Head of caudate nucleus (tissue), 42 donors: ENCODE data around the gene SMCHD1.
A peak's percentile ranks its signal among the peaks of the same experiment; 100 is the strongest.
"Not testable (repeated sequence)": the region's sequence is repeated elsewhere in the genome, so short reads cannot be mapped to it uniquely, and the experiment has no call there.

ENCODE experiments used
- DNase-seq, 42 donors: peaks; one replicate each; pipeline versions ENCODE4 v3.0.0 to v3.0.0-alpha.2; 2020 to 2021; ENCODE audit warnings: mixed read lengths in 7 of 42
- intact Hi-C: fragments of 100-400 bp; cut with DNase I; formaldehyde crosslinking; loops from one replicate; pipeline ENCODE4 v1.15.0; 2022

SMCHD1 gene

DNA sequence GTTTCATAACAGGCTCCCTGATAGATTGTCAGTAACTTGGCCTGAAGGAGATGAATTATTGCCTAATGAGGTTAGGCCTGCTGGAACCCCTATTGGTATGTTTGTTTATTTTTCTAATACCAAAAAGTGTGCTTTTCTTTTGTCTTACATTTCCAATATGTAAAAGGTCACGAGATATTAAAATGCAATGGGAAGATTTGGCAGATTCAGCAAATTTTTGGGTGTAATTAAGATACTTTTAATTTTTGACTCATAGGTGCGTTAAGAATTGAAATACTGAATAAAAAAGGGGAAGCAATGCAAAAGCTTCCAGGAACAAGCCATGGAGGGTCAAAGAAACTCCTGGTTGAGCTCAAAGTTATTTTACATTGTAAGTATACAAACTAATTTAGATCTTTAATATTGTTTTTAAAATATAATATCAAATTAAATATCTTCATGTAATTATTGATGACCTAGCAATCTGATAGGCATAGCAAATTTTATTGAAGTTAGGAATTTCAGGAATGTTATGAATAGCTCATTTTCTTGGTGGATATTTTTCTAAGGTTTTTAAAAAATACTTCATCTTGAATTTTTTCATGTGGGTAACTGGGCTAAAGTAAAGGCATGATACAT, 52.1 kb downstream of the SMCHD1 start:
- no peak for DNase-seq
- intact Hi-C loops, result no loop called here

DNA sequence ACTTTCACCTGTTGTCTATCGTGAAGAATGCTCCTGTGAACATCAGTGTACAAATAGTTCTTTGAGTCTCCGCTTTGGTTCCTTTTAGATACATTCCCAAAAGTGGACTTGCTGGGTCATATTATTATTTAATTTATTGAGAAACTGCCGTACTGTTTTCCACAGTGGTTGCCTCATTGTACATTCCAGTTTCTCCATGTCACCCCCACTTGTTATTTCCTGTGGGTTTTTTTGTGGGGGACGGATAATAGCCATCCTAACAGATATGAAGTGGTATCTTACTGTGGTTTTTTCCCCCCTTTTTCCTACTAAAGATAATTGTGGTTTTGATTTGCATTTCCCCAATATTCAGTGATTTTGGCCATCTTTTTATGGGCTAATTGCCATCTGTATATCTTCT, 53.8 kb downstream of the SMCHD1 start:
- no peak for DNase-seq
- intact Hi-C loops, result no loop called here

DNA sequence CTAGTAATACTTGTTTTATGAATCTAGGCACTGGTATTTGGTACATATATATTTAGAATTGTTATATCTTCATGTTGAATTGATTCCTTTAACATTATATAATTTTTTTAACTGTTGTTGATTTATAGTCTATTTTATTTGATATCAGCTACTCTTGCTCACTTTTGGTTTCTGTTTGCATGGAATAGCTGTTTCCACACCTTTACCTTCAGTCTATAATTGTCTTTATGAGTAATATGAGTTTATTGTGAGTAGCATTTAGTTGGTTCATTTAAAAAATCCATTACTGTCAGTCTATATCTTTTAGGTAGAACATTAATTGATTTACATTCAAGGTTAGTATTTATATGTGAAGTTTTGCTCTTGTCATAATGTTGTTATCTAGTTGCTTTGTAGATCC, 58.6 kb downstream of the SMCHD1 start:
- intact Hi-C loops, result no loop called here
- DNase-seq, result no peak

DNA sequence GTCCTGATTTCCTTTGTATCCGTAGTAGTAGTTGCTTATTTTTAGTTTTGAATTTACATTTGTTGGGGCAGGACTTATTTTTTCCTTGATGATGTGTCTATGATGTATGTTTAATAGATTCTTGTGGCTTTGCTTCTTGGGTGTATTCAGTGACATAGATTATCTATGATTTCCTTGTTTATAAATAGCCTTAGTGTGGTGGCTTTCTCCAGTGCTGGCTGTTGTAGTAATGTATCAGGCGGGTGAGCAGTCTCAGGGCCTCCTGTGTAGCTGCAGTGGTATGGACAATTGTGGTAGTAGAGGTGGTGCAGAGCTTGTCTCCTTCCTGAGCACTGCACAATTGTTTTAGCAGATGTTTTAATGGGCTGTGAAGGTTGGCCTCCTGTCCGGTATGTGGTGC, 60.5 kb downstream of the SMCHD1 start:
- no peak for DNase-seq
- intact Hi-C loops, result no loop called here

DNA sequence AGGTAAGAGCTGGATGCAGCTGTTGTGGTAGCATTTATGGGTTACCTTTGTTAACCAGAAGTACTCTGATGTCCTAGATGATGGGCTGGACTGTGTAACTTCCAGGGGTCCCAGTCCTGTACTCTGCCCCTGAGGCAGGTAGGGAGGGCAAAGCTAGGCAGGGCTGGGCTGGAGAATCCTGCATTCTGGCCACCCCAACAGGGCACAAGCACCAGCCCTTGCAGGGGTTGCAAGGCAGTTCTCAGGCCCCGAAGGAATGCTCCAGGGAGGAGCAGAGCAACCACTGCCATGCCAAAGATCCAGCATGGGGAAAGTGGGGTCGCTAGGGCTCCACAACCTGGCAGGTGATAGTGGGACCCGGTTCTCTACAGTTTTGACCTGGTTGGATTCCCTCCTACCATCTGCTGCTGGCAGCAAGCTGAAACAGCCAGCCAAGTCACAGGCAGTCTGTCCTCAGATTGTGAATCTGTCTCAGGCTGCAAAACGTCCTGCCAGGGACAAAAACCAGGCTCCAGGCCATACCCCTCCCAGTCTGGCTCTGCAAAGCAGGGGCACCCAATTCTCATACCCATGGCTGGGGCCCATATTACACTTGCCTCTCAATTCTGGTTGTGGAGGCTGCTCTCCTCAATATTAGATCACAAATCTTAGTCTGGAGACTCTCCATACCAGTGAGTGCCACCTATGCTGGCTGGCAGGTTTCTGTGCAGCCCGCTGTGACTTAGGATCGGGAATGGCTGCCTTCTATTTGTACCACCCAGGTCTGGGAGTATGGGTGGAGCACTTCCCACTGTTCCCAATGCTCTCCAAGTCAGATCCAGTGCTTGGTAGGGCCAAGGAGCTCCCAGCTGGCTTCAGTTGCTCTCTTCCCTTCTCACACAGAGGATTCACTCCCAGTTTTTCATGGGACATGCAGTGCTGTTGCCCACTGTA, 61.1 kb downstream of the SMCHD1 start:
- DNase-seq, result peak in 18 of 42 donors; percentile 8 to 63 (median 28)
- intact Hi-C loops, result no loop called here

DNA sequence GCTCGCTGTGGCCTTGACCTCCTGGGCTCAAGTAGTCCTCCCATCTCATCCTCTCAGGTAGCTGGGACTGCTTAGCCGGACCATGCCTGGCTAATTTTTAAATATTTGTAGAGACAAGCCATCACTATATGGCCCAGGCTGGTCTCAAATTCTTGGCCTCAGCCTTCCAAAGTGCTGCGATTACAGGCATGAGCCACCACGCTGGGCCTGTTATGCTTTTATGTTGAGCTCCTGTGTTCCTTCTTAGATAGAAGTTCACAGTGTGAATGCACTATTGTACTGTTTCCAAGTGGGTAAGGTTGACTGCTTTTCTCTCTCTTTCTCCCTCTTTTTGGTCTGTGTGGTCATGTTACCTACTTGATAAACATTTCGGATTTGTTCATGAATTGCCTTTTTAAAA, 61.9 kb downstream of the SMCHD1 start:
- intact Hi-C loops, result no loop called here
- DNase-seq, result no peak

DNA sequence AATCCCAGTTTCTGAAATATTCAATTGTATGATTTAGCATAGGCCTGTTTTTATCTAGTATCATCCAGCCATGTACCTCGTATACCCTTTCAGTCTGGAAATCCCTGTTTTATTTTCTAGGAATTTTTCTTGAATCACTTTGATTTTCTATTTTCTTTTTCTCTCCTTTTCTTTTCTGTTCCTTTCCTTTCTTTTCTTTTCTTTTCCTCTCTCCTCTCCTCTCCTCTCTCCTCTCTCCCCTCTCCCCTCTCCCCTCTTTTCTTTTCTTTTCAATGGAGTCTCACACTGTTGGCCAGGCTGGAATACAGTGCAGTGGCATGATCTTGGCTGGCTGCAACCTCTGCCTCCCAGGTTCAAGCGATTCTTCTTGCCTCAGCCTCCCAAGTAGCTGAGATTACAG, 63.5 kb downstream of the SMCHD1 start:
- no peak for DNase-seq
- intact Hi-C loops, result no loop called here

DNA sequence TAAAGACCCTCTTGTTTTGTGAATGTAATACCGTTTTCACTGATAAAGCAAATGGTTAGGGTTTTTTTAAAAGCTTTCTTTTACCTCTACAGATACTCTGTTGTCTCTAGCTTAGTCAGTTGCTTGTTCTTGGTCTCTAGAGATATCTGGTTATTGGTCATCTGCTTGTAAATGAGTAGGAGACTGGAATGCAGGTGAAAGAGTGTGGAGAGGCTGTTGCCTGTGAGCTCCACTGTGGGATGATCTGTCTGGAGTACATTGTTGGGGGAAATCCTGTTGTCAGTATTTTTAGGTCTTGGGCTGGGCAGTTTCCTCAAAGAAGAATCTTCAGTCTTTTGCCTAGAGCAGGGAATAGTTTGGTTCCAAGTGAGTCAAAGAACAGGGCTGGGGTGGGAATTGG, 67.7 kb downstream of the SMCHD1 start:
- intact Hi-C loops, result no loop called here
- no peak for DNase-seq

DNA sequence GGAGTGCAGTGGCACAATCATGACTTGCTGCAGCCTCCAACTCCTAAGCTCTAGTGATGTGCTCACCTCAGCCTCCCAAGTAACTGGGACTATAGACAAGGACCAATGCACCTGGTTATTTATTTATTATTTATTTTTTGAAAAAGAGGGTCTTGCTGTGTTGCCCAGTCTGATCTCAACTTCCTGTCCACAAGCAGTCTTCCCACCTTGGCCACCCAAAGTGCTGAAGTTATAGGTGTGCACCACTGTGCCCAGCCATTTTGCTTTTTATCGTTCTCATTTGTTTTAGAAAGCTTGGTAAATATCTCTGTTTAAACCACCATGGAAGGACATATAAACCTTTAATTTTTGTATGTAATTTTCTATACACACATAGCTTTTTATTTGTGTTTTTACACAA, 74.2 kb downstream of the SMCHD1 start:
- no peak for DNase-seq
- intact Hi-C loops, result no loop called here

DNA sequence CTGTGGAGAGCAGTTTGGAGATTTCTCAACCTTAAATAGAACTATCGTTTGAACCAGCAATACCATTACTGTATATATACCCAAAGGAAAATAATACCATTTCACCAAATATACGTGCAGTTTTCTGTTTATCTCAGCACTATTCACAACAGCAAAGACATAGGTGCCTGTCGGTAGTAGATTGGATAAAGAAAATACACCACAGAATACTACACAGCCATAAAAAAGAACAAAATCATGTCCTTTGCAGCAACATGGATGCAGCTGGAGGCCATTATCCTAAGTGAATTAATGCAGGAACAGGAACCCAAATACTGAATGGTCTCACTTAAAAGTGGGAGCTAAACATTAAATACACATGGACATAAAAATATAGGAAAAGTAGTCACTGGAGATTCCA, 81.3 kb downstream of the SMCHD1 start:
- intact Hi-C loops, result no loop called here
- no peak for DNase-seq

DNA sequence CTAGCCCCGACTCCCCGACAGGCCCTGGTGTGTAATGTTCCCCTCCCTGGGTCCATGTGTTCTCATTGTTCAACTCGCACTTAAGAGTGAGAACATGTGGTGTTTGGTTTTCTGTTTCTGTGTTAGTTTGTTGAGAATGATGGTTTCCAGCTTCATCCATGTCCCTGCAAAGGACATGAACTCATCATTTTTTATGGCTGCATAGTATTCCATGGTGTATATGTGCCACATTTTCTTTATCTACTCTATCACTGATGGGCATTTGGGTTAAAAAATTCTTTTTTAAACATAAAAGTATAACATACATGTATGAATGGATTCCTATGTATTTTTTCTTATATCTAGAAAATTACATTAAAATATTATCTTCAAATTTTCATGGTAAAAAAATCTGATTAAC, 84.6 kb downstream of the SMCHD1 start:
- intact Hi-C loops, DNase-seq: not testable (repeated sequence)

DNA sequence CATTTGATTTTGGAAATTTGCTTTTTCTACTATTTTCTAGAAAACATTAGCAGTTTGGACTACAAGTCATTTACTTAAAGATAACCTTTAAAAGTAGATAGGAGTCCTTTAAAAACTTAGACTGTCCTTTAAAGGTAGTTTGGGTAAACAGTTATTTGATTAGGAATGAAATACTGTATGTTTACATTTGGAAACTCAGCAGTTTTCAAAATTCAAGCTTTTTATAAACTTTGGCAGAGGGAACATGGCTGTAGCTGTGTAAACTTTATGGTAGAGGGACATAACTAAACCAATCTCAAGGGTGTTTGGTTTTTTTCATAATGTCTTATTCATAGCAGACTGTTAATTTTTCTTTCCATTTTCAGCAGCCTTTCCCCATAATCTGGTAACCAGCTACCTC, 90.7 kb downstream of the SMCHD1 start:
- intact Hi-C loops, result no loop called here

DNA sequence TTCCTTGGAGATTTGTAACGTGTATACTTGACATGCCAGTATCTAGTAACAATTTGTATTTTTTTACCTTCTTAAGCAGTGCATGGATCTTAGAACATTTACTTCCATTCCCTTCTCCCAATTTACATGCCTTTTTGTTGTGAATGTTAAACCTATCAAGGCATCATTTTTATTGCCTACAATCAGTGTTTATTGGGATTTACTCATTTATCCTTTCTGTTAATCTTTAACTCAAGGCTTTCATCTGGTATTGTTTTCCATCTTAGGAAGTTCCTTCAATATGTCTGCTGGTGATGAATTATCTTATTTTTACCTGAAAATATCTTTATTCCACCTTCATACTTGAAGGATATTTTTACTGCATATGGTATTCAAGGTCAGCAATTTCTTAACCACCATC, 102.8 kb downstream of the SMCHD1 start:
- intact Hi-C loops, result no loop called here
- DNase-seq, result no peak

More for the DNA sequence above, 90.7 kb downstream of the SMCHD1 start:
- no peak for DNase-seq

DNA sequence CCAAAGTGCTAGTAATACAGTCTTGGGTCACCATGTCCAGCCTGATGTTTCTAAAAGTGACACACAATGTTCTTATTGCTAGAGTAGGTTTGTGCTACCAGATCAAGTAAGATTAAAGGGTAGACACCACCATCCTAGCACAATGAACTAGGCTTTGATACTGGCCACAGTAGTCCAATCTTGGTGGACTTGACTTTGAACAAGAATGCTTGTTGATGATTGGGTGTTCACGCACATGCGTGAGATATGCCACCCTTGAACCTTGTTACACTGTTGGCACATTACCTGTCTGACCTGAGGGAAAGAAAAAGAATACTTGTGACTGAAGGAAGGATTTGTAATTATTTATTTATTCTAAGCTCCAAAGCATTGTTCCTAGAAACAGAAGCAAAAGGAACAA, 119.1 kb downstream of the SMCHD1 start:
- DNase-seq, result no peak
- intact Hi-C loops, result no loop called here

DNA sequence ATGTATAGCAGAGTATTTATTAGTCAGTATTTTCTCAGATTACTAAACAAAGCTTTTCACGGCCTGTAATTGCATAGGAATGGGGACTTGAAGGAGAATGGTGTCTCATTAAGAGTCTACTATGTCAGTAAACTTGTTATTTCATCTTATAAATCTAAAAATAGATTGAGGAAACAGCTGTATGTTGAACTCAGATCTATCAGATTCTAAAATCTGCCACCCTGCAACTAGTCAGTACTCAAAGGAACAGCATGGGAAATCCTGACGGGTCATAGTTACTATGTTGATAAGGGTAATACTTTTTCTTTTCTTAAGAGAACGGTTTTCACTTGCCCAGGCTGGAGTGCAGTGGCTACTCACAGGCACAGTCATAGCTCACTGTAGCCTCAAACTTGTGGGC, 121.1 kb downstream of the SMCHD1 start:
- intact Hi-C loops, result no loop called here
- DNase-seq, result no peak

DNA sequence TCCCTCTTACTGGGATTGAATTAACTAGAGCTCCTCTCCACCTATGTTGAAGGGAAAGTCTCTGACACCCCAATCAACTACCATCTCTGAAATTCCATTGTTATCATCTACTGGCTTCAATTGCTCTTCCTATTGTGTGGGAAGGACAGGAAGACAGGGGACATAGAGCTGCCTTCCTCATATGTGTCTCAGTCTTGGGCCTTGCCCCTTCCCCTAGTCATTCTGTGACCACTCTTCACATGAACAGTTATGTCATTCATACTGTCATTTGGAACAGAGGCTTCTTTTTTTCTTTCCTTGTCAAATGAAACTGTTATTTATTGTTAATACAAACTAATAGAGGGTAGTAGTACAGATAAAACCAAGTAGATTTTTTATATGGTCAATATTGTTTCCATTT, 121.7 kb downstream of the SMCHD1 start:
- DNase-seq, result no peak
- intact Hi-C loops, result no loop called here

DNA sequence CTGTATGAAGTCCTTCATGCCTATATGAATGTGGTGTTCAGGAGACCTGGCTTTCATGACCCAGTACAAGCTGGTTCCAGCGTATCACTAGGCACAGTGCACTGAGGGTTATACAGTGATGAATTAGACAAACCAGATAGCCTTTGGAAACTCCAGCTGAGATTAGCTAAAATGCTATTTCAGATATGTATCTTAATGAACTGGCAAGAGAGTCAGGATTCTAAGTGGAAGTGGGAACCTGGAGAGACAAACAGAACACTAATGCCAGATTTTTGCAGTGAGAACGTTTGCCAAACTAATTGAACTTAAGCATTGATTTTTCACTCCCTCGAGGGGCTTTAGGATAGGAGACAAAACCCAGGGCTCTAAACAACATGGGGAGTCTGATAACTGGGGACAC, 125.2 kb downstream of the SMCHD1 start:
- intact Hi-C loops, result no loop called here
- DNase-seq, result no peak

DNA sequence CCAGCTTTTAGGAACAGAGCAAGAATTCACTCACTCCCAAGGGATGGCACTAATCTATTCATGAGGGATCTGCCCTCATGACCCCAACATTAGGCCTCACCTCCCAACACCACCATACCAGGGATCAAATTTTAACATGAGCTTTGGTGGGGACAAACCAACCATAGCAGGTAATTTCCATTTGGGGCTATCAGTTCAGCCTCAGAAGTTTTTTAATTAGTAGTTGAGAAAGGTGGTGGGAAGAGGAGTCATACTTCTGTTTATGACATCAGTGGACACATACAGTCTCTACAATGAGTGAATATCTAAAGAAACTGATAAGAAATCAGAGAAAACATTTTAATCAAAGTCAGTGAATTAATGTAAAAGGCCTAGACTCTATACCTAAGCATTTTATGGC, 131.7 kb downstream of the SMCHD1 start:
- intact Hi-C loops, result no loop called here
- DNase-seq, result no peak

DNA sequence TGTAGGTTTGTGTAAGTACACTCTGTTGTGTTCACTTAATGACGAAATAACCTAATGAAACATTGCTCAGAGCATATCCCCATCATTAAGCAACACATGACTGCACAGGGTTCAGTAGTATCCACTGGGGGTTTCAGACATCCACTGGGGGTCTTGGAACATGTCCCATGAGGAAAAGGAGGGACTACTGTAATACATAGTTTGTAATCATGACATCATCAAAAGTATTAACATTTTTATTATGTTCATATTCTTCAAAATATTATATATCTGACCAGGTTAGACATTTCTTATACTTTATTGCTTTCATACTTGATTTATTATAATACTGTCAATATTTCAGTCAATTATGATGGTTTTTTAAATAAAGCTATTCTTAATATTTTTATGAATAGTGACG, 136.9 kb downstream of the SMCHD1 start:
- no peak for DNase-seq
- intact Hi-C loops, result no loop called here

DNA sequence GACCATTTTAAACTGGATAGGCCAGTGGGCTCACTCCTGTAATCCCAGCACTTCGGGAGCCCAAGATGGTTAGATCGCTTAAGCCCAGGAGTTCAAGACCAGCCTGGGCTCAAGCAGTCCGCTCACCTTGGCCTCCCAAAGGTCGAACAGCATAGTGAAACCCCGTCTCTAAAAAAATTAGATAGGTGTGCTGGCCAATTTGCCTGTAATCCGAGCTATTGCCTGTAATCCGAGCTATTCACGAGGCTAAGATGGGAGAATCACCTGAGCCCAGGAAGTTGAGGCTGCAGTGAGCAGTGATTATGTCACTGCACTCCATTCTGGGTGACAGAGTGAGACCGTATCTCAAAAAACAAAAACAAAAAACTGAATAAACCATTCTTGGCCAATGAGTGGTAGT, 138.6 kb downstream of the SMCHD1 start:
- intact Hi-C loops, result no loop called here
- no peak for DNase-seq

DNA sequence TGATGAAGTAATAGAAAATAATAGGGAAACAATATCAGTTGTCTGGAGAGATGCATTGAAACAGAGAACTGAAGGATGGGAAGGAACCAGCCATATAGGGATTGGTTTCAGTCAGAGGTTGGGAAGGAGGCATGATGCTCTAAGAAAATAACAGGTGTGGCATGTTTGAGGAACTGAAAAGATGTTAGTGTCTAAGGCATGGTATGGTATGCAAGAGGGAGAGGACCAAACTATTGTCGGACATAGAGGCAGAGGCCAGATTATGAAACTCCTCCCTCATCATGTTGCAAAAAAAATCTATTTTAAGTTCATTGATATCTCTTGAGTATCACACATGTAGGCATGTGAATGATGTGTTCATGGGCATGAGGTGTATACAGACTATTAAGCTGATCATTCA, 142.4 kb downstream of the SMCHD1 start:
- intact Hi-C loops, result no loop called here

More for the DNA sequence above, 142.4 kb downstream of the SMCHD1 start:
- no peak for DNase-seq
